ENCODE measurements around the gene TTYH2. TPM values are rescaled to one million over a fixed set of nuclear protein-coding genes. Genes with fewer than 3 reads are reported as not detected.

Gene TTYH2
- total RNA-seq (2021) (1.5 and 2.9 TPM in 2 replicates), Bru-seq, nascent RNA (percentile 24 among the genes with signal in this experiment), BruChase-seq, experiment 1, labeled RNA remaining after a 2-hour chase (percentile 24 among the genes with signal in this experiment), BruChase-seq, experiment 2, labeled RNA remaining after a 6-hour chase (percentile 22 among the genes with signal in this experiment)
- long read RNA-seq, partial matches to known transcripts: 1 of 3 reads
- long read RNA-seq, other reads (novel, unspliced or antisense): 0 of 3 reads

DNA sequence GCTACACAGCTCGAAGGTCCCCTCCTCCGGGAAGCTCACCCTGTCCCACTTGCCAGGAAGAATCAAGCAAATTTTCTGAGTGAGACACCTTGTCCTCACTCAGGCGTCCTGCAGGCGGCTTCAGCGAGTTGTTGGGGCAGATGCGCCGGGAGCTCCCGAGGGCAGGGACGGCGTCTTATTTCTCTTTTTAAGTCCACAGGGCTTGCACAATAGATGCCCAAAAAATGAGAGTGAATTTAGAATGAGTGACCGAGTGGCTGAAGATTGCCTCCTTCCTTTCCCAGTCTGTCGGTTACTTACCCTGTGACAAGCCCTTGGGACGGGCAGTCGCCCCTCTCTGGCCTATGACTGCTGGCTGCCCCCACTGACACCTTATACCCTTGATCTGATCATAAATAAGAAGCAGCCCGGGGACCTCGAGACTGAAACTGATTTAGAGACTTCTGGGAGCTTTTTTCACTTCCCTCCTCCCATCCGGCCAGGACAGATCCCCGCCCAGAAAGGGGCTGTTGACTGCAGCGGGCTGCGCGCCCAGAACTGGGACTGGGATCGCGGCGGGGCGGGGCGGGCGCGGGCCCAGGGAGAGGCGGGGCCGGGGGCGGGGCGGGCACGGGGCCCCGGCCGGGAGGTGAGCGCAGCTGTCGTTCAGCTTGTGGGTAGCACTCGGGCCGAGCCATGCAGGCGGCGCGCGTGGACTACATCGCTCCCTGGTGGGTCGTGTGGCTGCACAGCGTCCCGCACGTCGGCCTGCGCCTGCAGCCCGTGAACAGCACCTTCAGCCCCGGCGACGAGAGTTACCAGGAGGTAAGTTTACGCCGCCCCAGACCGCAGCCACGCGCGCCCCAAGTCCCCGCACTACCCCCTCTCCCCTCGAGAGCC lies at the start of gene TTYH2:
Gene TTYH2 (plus strand): TSS at position 659 of the 879 bp plus-strand sequence. CDS start 17 bp downstream, at position 676.
- ChIA-PET POLR2A (ENCODE audit: unreplicated experiment) (interaction anchor here (0.6 to 0.7 kb wide), 2 partner anchors 75 to 84 kb away, joined by 4 to 9 read pairs; no protein-coding TSS in a partner anchor), CTCF (interaction anchor here (0.7 to 1.1 kb wide), 2 partner anchors 9 to 71 kb away, joined by 13 read pairs; no protein-coding TSS in a partner anchor)
- DNase-seq: peak; percentile 70 to 83
- peaks cover 47% of the 10 kb centered on the region for H3F3A ChIP-seq (ENCODE audit: insufficient read depth, low read depth)
- BruUV-seq (replicated peaks): no TSS peak
- peaks cover 13% of the 10 kb centered on the region for H3K27me3 ChIP-seq (ENCODE audit: insufficient read depth, low read depth)
- H3K36me3 ChIP-seq (ENCODE audit: low read depth): peaks cover 4% of the 10 kb centered on the region; the same call in 1 of the 2 replicates
- H3K4me1 ChIP-seq (replicated peaks; ENCODE audit: insufficient read depth): peaks cover 4% of the 10 kb centered on the region; the same call in 1 of the 2 replicates
- TF ChIP-seq EZH2 (IDR thresholded peaks at IDR 0.05; ENCODE audit: low read depth): no peak
- TF ChIP-seq CTCF (conservative IDR thresholded peaks at IDR 0.05): no peak; the same call in 1 of the 2 replicates
- H3K9me2 ChIP-seq (ENCODE audit: insufficient read depth): no peaks in the 10 kb centered on the region
- no peaks in the 10 kb centered on the region for H3K9me3 ChIP-seq (ENCODE audit: insufficient read depth, low read depth)
- peak within 1 kb of the TSS; percentile 64; the same call in 1 of the 2 replicates for H3K4me3 ChIP-seq
- no peak within 1 kb of the TSS for H3K27ac ChIP-seq
- peak within 1 kb of the TSS; percentile 89 for H3K4me2 ChIP-seq
- H4K20me1 ChIP-seq (ENCODE audit: insufficient read depth): peaks cover 39% of the 10 kb centered on the region
- H2AFZ ChIP-seq: peak within 1 kb of the TSS; percentile 79; the same call in 1 of the 2 replicates
- H3K79me2 ChIP-seq (ENCODE audit: low read depth): peaks cover 4% of the 10 kb centered on the region; the same call in 1 of the 2 replicates
- intact Hi-C loops (cut with micrococcal nuclease; ENCODE audit: unreplicated experiment): loop anchor here (5.0 to 10.0 kb wide), 3 partner anchors 69 to 242 kb away; partner anchors contain the start of gene GPR142

GRCh38 chr17:74163836-74164235 lies 49.5 kb upstream of the TTYH2 start:
- Histone ChIP-seq H4K20me1 (ENCODE audit: insufficient read depth) (0 out of 2 replicates have a peak, but pooled peaks cover 4% of the 10 kb centered on the region), H2AFZ (no peak overlapping the region), H3K4me1 (replicated peaks; ENCODE audit: insufficient read depth) (no peaks in the 10 kb centered on the region), H3K4me3 (no peak overlapping the region), H3K9me2 (ENCODE audit: insufficient read depth) (no peaks in the 10 kb centered on the region), H3K79me2 (ENCODE audit: low read depth) (no peaks in the 10 kb centered on the region), H3K4me2 (no peak overlapping the region), H3K36me3 (ENCODE audit: low read depth) (no peaks in the 10 kb centered on the region), H3K27me3 (ENCODE audit: insufficient read depth, low read depth) (peaks cover 99% of the 10 kb centered on the region), H3K27ac (no peak overlapping the region), H3F3A (ENCODE audit: insufficient read depth, low read depth) (no peaks in the 10 kb centered on the region), H3K9me3 (ENCODE audit: insufficient read depth, low read depth) (no peaks in the 10 kb centered on the region)
- ChIA-PET POLR2A (ENCODE audit: unreplicated experiment) (no interaction called here), CTCF (no interaction called here)
- no TSS peak for BruUV-seq (replicated peaks)
- intact Hi-C loops (cut with micrococcal nuclease; ENCODE audit: unreplicated experiment): no loop called here
- no peak for TF ChIP-seq CTCF (conservative IDR thresholded peaks at IDR 0.05)
- no peak for TF ChIP-seq EZH2 (IDR thresholded peaks at IDR 0.05; ENCODE audit: low read depth)
- DNase-seq: no peak

DNA sequence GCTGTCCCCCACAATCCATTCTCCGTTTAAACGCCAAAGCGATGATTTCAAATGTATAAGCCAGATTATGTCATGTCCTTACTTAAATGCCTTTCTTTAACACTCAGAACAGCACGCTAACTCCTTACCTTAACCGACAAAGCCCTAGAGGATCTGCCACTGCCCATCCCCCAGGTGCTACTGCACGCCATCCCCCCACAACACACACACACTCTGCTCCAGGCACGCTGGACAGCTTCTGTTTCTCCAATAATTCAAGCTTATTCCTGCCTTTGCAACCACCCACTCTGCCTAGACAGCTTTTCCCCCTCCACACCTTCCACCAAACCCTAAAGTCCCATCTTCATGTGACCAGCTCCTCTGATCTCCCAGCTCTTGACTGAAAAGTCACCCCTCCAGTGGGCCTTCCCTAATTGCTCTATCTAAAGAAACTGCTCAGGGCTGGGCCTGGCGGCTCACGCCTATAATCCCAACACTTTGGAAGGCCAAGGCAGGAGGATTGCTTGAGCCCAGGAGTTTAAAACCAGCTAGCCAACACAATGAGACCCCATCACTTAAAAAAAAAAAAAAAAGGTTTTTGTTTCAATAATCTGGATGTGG lies 48.8 kb upstream of the TTYH2 start:
- H3K4me3 ChIP-seq: no peak overlapping the region
- no peaks in the 10 kb centered on the region for H3K36me3 ChIP-seq (ENCODE audit: low read depth)
- H3K9me3 ChIP-seq (ENCODE audit: insufficient read depth, low read depth): no peaks in the 10 kb centered on the region
- no peak overlapping the region for H3K4me2 ChIP-seq
- H3K79me2 ChIP-seq (ENCODE audit: low read depth): no peaks in the 10 kb centered on the region
- no TSS peak for BruUV-seq (replicated peaks)
- no peaks in the 10 kb centered on the region for H3K9me2 ChIP-seq (ENCODE audit: insufficient read depth)
- no peak overlapping the region for H2AFZ ChIP-seq
- intact Hi-C loops (cut with micrococcal nuclease; ENCODE audit: unreplicated experiment): no loop called here
- no peaks in the 10 kb centered on the region for H3K4me1 ChIP-seq (replicated peaks; ENCODE audit: insufficient read depth)
- H4K20me1 ChIP-seq (ENCODE audit: insufficient read depth): 0 out of 2 replicates have a peak, but pooled peaks cover 4% of the 10 kb centered on the region
- H3K27ac ChIP-seq: no peak overlapping the region
- H3K27me3 ChIP-seq (ENCODE audit: insufficient read depth, low read depth): peaks cover 98% of the 10 kb centered on the region
- H3F3A ChIP-seq (ENCODE audit: insufficient read depth, low read depth): no peaks in the 10 kb centered on the region
- no peak for DNase-seq
- TF ChIP-seq CTCF (conservative IDR thresholded peaks at IDR 0.05): no peak
- TF ChIP-seq EZH2 (IDR thresholded peaks at IDR 0.05; ENCODE audit: low read depth): no peak
- ChIA-PET CTCF (no interaction called here), POLR2A (ENCODE audit: unreplicated experiment) (no interaction called here)
